Astrocyte of the hippocampus (primary cell): Measurements from ENCODE around the gene SEC23B.

Source experiments
- DNase-seq: peaks from one replicate; pipeline ENCODE4 v3.0.0; 2011; ENCODE audit warnings: low read depth, low spot score

Gene SEC23B

GRCh38 chr20:18587665-18588573 is 80.2 kb downstream of the SEC23B start, which contains the start of gene DTD1:
DTD1 (plus strand) TSS chr20:18588054; CDS start chr20:18588073, 19 bp downstream.
- peak; percentile 97 for DNase-seq

GRCh38 chr20:18588574-18588933 is 80.8 kb downstream of the SEC23B start:
- DNase-seq: peak; percentile 20

- no peak for DNase-seq
Measured at GRCh38 chr20:18589941-18590674, 82.4 kb downstream of the SEC23B start.

- no peak for DNase-seq
Measured at GRCh38 chr20:18596270-18596669, 88.5 kb downstream of the SEC23B start.

GRCh38 chr20:18609741-18610140 is 102.0 kb downstream of the SEC23B start:
- no peak for DNase-seq
